C4-2B (cell line): ENCODE measurements around the gene CYP51A1.

Experiments used
- H3K27ac ChIP-seq: fragments of 450-650 bp; 2 replicates; pipeline ENCODE4 v1.5.1; 2017
- ZFX ChIP-seq: fragments of 450-650 bp; IDR thresholded peaks from 2 replicates; pipeline ENCODE4 v1.6.1; 2017
- TF ChIP-seq, protein P1 (sequence below): fragments of 450-650 bp; conservative IDR thresholded peaks from 2 replicates; pipeline ENCODE4 v1.5.1; 2017; ENCODE audit warnings: mild to moderate bottlenecking

Gene CYP51A1

GRCh38 chr7:92076509-92076908, 57.8 kb downstream of the CYP51A1 start:
- H3K27ac ChIP-seq: no peak overlapping the region
- TF ChIP-seq, protein P1, sequence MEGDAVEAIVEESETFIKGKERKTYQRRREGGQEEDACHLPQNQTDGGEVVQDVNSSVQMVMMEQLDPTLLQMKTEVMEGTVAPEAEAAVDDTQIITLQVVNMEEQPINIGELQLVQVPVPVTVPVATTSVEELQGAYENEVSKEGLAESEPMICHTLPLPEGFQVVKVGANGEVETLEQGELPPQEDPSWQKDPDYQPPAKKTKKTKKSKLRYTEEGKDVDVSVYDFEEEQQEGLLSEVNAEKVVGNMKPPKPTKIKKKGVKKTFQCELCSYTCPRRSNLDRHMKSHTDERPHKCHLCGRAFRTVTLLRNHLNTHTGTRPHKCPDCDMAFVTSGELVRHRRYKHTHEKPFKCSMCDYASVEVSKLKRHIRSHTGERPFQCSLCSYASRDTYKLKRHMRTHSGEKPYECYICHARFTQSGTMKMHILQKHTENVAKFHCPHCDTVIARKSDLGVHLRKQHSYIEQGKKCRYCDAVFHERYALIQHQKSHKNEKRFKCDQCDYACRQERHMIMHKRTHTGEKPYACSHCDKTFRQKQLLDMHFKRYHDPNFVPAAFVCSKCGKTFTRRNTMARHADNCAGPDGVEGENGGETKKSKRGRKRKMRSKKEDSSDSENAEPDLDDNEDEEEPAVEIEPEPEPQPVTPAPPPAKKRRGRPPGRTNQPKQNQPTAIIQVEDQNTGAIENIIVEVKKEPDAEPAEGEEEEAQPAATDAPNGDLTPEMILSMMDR: no peak
- TF ChIP-seq ZFX: no peak

DNA sequence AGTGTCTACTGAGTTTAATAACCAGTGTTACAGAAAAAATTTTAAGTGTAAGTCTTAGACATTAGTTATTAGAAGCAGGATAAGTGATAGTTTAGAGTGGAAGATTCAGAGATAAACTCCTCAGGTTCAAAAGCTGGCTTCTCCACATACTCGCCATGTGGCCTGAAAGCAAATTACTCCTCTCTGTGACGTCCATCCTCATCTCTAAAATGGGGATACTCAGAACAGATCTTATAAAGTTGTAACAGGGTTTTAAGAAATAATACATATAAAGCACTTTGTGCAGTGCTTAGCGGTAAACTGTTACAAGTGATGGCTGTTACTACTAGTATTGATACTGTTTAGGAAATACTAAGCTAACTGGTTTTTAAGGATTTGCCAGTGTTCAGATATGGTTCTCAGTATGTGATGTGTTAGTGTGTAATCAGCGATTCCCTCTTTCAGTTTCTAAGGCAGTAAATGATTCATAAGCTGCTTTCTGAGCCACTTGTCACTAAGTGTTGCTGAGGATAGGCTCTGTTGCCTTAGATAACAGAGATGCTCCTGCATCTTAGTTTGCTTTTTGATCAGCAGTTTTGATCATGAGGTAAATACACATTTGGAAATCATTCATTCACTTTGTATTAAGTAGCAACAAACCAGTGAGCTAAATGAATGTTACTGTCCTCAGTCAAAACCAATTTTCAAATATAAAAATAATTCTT, 58.7 kb downstream of the CYP51A1 start:
- no peak overlapping the region for H3K27ac ChIP-seq
- no peak for TF ChIP-seq ZFX
- TF ChIP-seq, protein P1: no peak

GRCh38 chr7:92072708-92073107, 61.6 kb downstream of the CYP51A1 start:
- H3K27ac ChIP-seq: no peak overlapping the region
- TF ChIP-seq, protein P1: no peak
- TF ChIP-seq ZFX: no peak

GRCh38 chr7:92072121-92072520, 62.2 kb downstream of the CYP51A1 start:
- no peak overlapping the region for H3K27ac ChIP-seq
- no peak for TF ChIP-seq ZFX
- TF ChIP-seq, protein P1: no peak

DNA sequence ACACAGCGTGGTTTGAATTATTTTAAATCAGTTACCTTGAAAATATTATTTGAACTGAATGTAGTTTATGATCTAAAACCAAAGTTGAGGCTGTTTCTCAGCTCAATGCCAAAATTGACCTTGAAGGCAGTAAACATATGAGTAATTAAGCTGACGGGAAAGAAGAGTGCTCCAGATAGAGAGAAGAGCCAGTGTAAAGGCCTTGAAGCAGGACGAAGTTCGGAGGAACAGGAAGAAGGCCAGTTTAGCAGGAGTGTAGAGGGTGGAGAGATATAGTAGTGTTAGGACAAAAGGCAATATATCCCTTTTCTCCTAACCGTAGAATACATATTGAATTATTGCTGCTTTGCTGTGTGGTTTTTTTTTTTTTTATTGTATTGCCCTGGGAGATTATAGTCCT, 63.2 kb downstream of the CYP51A1 start:
- no peak for TF ChIP-seq ZFX
- TF ChIP-seq, protein P1: no peak
- H3K27ac ChIP-seq: no peak overlapping the region

DNA sequence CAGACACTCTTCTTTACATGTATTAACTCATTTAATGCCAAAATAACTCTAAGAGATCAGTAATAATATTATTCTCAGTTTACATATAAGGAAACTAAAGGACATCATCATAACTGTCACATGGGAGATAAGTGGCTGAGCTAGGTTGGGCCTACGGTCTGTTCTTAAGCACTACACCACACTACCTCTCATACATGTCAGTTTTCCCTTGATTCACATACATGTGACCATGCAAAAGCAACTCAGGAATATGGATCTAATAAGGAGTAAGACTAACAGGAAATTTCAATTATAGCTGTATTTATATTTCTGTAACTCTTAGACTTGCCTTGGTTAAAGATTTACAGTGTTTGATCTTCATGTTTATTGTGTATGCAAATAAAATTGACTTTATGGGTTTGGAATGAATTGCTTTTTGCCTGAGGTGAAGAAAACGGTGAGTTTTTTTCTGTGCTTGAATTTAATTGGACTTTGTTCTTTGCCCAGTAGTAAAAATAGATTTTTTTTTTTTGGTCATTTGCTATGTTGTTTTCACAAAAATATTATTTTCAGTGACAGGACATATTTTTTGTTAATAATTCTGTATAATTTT, 69.7 kb downstream of the CYP51A1 start:
- no peak for TF ChIP-seq ZFX
- TF ChIP-seq, protein P1: no peak
- no peak overlapping the region for H3K27ac ChIP-seq
